GM18873 (cell line): Measurements from ENCODE around the gene TNFRSF4.

ENCODE experiments used
- ATAC-seq: cut with Tn5 transposase; IDR thresholded peaks from one replicate; pipeline ENCODE4 v1.9.1; 2021; ENCODE audit warnings: mild to moderate bottlenecking, moderate library complexity, moderate number of reproducible peaks; ENCODE audit not compliant: unreplicated experiment, low FRiP score

TNFRSF4 gene

DNA sequence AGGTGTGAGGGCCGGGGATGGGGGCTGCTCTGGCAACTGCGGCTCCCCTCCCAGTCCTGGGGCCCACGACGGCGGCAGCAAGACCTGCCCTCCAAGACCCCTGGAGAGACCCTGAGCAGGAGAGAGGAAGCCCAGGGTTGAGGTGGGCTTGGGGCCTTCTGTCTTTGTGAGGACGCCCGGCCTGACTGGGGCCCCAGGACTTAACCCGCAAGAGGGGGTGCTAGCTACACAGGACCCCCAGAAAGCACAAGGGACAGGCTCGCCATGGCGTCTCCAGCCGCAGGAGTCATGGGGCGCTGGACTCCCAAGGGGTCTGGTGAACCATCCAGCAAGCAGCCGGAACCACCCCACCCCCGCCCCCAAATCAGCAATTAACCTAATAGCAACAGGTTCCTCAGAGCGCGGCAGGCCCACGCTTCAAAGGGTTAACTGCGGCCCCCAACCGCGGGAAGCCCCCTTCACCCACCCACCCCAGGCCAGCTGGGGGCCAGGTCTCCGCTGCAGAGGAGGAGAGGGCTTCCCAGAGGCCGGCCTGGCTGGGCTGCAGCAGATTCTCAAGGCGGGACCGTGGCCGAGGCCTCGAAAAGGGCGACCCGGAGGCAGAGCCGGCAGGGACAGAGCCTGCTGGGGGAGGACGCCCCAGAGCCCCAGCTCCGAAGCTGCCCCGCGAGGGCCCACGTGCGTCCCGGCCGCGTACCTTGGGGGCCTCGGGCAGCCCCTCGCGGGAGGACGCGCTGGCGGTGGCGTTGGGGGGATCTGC is 32.0 kb upstream of the TNFRSF4 start:
- ATAC-seq: no peak

DNA sequence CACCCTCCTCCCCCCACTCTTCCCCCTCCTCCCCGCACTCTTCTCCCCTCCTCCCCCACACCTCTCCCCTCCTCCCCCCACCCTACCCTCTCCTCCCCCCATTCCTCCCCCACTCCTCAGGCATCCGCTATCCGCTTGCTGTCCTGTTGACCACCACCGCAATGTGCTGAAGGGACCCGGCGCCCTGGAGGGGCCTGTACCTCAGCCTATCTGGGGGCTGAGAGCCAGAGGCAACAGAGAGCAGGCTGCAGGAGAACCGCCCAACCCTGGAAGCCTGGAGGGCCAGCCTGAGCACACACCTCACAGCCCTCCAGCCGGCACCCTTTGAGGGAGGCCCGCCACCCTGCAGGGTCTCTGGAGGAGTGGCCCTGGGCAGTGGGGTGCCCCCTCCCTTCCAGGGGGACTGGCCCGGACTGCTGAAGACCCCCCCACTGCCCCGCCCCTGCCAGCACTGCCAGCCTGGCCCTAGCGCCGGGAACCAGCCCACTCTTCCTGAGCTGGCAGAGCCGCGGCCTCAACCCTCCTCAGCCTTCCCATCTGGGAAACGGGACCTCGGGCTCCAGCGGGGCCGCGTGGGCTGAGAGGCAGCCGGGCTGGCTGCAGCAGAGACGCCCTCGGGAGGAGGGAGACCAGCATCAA is 31.3 kb upstream of the TNFRSF4 start:
- ATAC-seq: no peak

DNA sequence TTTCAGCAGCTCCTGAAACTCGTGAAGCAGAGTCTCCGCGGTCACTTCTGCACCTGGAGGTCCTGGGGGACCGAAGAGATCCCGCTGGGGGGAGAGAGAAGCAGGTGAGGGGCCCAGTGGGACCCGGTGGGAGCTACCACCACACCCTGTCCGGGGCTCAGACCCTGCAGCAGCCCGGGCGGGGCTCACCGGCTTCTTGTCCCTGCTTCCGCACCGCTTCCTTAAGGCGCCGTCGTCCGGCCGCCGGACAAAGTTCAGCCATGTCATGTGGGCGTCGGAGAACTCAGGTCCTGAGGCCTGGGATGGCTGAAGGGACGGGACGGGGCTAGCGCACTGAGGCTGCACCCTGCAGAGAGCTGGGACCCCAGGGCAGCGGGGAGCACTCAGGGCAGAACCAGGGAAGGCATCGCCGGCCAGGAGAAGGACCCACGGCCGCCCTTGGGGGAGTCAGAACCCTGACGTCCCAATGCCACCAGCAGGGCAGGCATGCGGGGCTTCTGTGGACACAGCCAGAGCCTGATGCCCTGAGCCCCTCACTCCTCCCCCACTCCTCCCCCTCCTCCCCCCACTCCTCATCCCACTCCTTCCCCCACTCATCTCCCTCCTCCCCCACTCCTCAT is 30.3 kb upstream of the TNFRSF4 start:
- no peak for ATAC-seq

DNA sequence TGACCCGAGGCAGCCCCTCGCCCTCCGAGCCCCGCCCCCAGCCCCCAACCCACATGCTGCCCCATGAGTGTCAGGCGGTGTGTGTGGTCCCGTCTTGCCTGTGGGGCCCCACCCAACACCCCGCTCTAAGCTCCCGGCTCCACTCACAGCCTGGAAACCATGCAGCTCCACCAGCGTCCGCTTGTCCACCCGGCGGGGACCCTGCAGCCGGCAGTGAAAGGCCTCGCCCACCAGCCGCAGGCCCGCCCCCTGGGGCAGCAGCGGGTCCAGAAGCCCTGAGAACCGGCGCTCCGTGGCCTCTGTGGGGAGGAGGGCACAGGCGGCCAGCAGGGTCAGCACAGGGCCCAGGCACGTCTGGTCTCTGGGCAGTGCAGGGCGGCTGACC is 29.8 kb upstream of the TNFRSF4 start:
- no peak for ATAC-seq

- no peak for ATAC-seq
These were observed 29.3 kb upstream of the TNFRSF4 start for GRCh38 chr1:1243266-1243660.

GRCh38 chr1:1242461-1243265 is 28.7 kb upstream of the TNFRSF4 start:
- ATAC-seq: no peak

GRCh38 chr1:1241588-1242219 is 27.8 kb upstream of the TNFRSF4 start:
- no peak for ATAC-seq

DNA sequence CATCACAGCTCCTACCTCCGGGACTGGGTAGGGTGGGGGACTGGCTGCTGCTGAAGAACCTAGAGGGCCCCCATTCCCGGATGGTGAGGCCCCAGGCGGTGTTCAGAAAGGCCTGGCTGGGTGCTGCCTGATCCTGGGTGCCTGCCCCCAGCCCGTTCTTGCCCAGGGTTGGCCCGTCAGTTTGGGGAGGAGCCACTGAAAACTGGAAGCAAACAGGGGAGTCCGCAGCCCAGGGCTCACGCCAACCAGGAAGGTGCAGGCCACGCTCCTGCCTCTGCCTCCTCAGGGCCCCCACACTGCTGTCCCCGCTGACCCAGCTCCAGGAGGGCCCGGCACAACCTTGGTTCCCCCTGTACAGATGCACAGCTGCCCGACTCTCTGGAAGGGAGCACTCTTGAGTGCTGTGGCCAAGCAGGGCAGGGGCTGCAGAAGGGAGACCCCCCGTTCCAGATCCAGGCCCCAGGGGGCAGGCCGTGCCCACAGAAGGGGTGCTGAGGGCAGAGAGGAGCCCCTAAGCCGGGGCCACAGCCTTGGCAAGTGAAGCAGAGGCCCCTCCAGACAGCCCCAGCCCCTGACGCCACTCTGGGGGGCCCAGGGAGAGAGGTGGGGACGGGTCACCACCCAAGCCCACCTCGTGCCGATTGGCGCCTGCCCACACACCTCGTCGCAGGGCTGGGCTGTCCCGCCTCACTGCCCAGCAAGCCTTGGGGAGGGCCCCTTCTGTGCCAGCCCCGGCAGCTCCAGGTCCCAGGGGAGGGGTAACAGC is 27.1 kb upstream of the TNFRSF4 start:
- ATAC-seq: no peak

- ATAC-seq: no peak
These were observed 26.4 kb upstream of the TNFRSF4 start for GRCh38 chr1:1240348-1240732.

DNA sequence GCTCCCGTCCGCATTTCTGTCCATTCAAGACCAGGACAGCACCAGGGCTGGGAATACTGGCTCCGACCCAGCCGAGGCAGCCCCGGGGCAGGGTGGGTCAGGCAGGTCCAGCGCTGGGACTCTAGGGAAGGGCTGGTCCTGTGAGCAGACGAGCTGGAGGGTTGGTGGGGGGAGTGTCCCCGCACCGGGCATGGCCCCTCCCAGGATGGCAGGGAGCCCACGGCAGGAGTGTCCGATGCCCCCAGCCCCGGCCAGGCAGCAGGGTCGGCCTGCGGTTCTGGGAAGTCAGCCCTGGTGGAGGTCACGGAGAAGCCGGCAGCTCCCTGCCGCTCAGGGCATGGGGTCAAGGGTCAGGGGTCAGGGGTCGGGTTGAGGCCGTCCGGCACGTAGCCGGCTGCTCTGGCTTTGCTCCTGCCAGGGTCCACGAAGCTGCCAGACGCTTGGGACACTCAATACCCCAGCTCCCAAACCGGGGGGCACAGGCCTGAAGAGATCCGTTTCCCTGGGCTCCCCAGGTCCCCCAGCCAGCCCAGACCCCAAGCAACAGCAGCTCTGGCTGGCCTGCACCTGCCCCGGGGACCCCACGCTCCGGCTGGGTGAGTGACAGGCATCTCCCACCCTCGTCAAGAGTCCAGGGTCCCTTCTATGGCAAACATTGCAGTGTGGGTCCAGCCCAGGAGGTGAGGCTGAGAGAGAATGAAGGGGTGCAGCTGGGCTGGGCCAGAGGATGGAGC is 25.8 kb upstream of the TNFRSF4 start:
- ATAC-seq: no peak

DNA sequence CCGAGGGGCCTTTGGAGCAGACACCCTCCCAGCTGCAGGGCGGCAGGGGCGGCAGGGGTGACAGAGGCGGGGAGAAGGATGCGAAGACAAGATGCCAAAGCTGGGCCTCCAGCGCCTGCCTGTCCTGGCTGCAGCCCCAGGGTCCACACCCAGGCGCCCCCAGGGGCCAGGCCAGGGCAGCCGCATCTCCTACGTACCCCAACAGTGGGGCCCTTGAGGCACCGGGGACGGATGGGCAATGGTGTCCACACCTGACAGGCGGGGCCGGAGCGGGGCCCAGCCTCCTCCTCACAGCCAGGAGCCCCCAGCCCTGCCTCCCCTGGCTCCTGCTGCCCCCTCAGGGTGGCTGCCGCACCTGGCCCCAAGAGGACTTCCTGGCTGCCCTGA is 25.3 kb upstream of the TNFRSF4 start:
- no peak for ATAC-seq

DNA sequence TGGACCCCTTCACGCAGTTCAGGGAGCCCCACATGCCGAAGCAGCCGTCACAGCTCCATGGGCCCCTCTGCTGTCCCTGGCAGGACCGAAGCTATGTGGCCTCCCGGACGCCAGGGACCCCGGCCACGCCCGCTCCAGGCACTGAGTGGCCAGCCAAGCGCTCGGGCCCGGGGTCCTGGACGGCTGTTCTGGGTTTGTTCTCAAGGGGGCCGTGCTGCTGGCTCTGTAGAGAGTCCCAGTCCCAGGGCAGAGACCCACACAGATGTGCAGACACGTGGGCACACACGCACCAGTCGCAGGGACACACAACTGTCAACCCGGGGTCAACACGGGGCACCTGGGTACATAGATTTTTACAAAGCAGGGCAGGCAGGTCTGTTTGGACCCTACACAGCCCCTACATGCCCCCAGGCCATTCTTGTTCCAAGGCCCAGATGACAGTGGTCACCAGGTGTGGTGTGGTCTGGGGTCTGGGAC is 24.8 kb upstream of the TNFRSF4 start:
- ATAC-seq: no peak

DNA sequence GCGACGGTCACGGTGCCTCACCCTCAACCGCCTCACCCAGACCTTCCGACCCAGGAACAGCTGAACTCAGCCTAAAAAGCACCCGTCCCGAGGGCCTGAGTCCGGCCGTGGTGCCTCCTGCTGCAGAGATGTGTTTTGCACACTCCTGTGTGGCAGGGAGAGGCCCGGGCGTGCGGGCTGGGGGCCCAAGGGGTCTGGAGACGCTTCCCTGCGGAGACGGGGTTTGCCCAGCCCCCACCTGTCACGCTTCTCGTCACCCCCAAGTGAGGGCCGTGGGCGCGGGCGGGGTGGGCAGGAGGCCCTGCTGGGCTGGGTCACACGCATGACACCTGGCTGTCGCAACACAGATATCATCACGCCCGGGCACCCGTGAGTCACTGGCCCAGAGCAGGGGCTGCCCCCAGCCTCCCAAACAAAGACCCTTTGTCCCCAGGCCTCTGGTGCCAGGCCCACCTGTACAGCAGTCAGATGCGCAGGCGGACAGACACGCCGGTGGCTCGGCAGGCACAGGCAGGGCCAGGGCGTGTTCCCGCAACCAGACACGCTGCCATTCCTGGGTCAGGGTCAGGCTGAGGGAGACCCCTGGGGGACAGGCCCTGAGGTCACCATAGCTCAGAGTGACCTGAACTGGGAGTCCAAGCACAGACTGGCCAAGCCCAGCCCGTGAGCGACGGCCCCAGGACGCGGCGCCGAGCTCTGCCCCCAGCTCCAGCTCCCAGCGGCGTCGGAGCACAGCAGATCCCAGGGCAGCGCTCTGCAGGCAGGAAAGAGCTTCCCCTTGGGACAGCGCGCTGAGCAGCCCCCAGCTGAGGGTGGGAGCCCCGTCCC is 24.1 kb upstream of the TNFRSF4 start:
- ATAC-seq: no peak

- ATAC-seq: no peak
These were observed 23.3 kb upstream of the TNFRSF4 start for GRCh38 chr1:1236945-1237873.

DNA sequence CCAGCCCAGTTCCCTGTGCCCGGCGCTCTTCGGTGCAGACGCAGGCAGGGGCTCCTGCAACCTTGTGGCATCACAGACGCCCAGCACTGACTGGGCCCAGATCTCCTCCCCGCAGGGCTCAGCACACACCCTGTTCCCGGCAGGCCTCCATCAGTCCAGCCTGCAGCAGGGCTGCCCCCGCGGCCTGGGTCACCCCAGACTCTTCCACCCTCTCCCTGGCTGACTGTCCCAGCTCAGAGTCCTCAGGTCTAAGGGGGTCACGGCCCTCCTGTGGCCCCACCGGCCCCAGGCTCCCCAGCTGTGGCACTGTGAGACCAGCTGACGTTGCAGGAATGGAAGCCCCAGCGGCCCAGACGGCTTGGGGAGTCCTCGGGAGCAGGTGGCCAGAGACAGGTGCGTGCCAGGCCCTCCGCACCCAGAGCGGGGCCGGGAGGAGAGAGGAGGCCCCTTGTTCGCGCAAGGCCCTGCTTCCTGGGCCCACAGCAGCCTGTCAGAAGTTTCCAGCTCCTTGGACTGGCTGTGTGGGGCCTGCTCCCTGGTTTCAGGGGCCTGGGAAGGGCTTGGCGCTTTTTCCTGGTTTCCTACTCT is 22.3 kb upstream of the TNFRSF4 start:
- no peak for ATAC-seq

- ATAC-seq: no peak
These were observed 21.2 kb upstream of the TNFRSF4 start for GRCh38 chr1:1235016-1235744.
